Stimulated activated CD8-positive, alpha-beta memory T cell treated with anti-CD3 and anti-CD28 coated beads, Interleukin-15, amount 100 ng/mL, for 4 hours (primary cell): ENCODE data around the gene TMPRSS7.
"Not testable (repeated sequence)": the region's sequence is repeated elsewhere in the genome, so short reads cannot be mapped to it uniquely, and the experiment has no call there.

Source experiments
- DNase-seq, 2 donors: peaks; one replicate each; pipeline ENCODE4 v3.0.0-alpha.2; 2020; ENCODE audit warnings: low read depth in 2 of 2

Gene TMPRSS7

DNA sequence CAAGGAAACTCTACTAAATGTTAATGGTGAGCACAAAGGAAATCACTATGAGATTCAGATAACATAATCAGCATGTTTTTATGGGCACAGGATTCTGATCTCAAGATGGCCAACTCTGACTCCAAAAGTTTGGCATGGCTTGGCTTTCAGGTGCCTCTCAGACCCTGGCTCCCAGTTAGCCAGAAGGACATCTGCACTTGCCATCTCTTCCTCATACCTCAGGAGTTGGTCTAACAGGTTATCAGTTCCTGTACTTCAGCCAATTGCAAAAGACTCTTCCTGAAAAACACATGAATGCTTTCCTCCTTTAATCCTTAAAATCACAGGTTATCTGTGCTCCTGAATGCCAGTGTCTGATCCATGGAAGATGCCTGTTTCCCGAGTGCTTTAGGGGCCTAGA, 25.0 kb downstream of the TMPRSS7 start:
- no peak for DNase-seq

- no peak for DNase-seq
Measured at GRCh38 chr3:112061152-112061551, 26.6 kb downstream of the TMPRSS7 start.

- not testable (repeated sequence) for DNase-seq
Measured at GRCh38 chr3:112072387-112073060, 38.0 kb downstream of the TMPRSS7 start.

GRCh38 chr3:112074006-112074405, 39.5 kb downstream of the TMPRSS7 start:
- no peak for DNase-seq

- DNase-seq, result no peak
Measured at GRCh38 chr3:112074616-112075497, 40.3 kb downstream of the TMPRSS7 start.

GRCh38 chr3:112078125-112079083, 43.9 kb downstream of the TMPRSS7 start:
- no peak for DNase-seq

DNA sequence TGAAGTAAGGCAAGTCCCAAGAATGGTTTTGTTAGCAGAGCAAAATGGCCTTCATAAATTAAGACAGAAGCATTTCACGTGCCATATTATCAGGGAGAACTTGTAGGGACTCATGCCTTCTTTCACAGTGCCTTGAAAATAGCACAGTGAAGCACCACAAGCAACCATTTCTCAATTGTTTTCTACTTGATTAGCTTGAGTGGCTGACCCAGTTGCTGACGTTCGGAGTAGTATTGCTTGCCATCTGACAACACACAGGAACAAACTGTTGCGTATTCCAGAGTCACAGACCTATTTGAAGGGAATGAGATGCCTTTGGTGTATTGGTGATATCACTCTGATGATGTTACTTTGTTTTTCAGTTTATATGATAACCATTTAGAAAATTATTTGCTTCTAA, 48.7 kb downstream of the TMPRSS7 start:
- no peak for DNase-seq

DNA sequence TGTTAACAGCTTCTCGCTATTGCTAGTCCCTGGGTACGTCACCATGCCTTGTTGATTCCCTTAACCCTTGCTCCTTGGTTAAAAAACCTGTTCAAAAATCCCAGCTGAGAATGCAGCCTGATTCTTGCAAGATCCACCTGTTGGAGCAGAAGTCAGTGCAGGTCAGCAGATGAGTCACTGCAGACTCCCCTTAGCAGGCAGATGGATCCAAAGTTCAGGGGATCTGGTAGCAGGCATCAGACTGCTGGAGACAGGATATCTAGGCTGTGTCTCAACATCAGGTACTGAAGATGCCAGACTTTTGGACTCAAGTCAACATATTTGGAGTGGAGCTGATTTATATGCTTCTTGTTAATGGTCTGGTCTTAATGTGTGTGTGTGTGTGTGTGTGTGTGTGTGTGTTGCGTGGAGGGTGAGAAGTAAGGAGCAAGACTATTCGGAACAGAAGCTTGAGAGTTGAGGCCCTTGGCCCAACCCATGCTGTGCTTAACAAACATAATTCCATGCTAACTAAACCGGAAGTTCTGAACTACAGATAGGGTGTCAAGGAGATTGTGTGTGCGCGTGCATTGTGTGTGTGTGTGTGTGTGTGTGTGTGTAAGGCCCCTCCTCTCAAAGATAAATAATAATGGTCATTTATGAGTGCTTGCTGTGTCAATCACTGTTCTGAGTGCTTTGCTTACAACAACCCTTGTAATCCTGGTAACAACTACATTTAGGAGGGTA, 50.6 kb downstream of the TMPRSS7 start:
- no peak for DNase-seq

DNA sequence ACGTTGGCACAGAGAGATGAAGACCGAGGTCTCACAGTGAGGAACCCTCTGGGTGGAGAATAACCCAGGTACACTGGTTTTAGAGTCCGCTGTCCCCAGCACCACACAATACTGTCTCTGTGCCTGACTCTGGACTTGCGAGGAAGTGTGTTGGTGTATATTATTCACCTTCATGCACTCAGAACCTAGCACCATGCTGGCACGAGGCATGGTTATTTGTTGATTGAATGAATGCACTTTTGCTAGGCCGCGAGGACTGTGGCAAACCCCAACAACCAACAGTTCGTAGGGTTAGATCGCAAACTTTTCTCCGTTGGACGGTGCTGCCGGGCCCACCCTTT, 51.2 kb downstream of the TMPRSS7 start:
- DNase-seq, result no peak

DNA sequence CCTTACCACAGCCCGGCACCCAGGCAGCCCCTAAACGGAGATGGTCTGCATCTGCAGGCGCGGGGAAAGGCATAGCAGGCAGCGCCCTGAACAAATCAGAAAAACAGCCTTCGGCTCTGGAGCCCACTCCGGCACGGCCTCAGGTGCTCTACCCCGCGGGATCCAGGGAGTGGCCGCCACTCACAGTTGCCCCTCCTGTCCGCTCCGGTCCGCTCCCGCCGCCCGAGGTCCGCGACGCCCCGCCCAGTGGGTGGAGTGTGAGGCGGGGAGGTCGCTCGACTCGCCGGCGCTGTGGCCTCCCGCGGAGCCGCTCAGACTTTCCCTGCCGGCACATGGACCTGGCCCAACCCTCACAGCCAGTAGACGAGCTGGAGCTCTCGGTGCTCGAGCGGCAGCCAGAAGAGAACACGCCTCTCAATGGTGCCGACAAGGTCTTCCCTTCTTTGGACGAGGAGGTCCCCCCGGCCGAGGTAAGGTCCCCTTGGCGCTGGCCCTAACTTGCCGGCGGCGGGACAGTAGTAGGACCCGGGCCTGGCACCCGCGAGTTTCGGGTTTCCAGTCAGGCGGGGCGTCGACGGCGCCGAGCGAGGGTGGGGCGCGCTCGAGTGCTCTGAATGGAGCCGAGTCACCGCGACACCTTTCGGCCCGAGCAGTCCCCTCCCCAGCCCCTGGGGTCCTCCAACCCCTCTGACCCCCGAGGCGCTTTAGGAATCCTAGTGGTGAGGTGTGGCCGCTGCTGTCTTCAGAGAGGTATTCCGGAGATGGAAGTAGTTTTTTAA, 51.7 kb downstream of the TMPRSS7 start, which contains the start of gene C3orf52:
C3orf52 (plus strand) TSS at position 314 of the 779 bp plus-strand sequence; CDS start at position 333, 19 bp downstream.
- peak in 1 of 2 donors; percentile 42 for DNase-seq

- DNase-seq, result no peak
Measured at GRCh38 chr3:112086875-112087524, 52.5 kb downstream of the TMPRSS7 start.

- DNase-seq, result no peak
Measured at GRCh38 chr3:112087746-112088145, 53.2 kb downstream of the TMPRSS7 start.

GRCh38 chr3:112088944-112089343, 54.4 kb downstream of the TMPRSS7 start:
- no peak for DNase-seq

- DNase-seq, result no peak
Measured at GRCh38 chr3:112089956-112090886, 55.7 kb downstream of the TMPRSS7 start.

DNA sequence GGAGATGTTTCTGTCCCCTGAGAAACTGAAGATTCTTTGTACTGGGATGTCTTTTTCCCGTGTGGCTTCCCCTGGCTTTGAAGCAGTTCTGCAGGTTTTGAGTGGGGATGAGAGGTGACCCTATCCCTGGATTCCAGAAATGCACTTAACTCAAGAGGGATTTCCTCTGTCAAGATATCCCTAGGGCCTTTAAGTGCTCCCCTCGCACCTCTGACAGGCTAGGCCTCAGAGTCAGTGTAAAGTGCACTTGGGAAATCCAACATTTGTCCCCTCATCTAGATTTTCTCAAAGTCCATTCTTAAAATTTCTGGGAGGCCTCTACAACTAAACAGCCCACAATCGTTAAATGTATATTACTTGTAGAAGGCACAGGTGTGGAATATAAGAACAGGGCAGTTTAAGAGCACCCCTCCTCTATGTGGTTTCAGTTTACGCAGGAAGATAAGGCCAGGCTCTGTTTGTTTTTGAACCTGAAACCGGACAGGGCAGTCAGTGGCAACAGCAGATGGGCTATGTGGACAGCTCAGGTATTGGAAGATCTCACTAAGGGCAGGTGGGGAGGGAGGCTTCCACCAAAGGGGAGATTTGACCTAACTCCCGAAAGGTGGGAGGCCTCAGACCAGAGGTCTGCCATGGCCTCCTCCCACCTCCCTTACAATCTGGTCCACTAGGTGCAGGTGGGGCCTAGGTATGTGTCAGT, 56.5 kb downstream of the TMPRSS7 start:
- DNase-seq, result no peak

DNA sequence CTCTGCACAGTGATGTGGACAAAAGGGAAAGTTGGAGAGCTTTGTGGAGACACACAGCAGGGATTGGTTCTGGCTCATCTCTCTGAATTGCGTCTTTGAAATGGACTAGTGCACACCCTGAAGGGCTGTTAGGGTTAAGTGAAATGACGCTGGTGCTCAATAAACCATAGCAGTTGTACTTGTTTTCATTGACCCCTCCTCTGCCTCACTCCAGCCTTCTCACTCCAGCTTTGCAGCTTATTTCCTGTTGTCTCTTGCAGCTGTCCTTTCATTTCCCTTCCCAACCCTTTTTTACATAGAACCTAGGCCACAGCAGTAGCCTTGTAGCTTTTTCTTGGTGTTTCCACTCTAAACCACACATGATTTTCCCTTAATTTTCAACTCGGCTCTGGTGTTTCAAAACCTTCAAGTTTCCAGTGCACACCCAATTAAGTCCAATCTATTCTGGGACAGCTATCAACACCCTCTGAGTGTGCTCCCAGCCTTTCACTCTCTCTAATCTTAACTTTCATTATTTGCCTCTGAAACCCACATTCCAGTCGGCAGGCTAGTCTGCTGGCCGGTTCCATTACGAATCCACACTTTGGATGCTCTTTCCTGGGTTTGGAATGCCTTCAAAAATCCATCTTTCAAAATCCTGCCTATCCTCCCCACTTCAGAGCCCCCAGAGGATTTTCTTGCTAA, 58.1 kb downstream of the TMPRSS7 start:
- no peak for DNase-seq

GRCh38 chr3:112093180-112093522, 58.6 kb downstream of the TMPRSS7 start:
- DNase-seq, result no peak

- DNase-seq, result no peak
Measured at GRCh38 chr3:112095731-112096130, 61.2 kb downstream of the TMPRSS7 start.
